Mesendoderm (in vitro differentiated cells): ENCODE measurements around the gene HIBADH.
A peak's percentile ranks its signal among the peaks of the same experiment; 100 is the strongest.
"Not testable (repeated sequence)": the region's sequence is repeated elsewhere in the genome, so short reads cannot be mapped to it uniquely, and the experiment has no call there.

ENCODE experiments used
- DNase-seq: peaks from one replicate; pipeline ENCODE4 v3.0.0; 2013
- H2AK5ac ChIP-seq: 2 replicates; pipeline ENCODE4 v1.6.1; 2013; ENCODE audit warnings: low read length, inconsistent platforms
- H2BK120ac ChIP-seq: 2 replicates; pipeline ENCODE4 v1.6.1; 2013; ENCODE audit warnings: low read depth, mild to moderate bottlenecking, low read length, moderate library complexity, mixed read lengths
- H2BK15ac ChIP-seq: replicated peaks from 2 replicates; pipeline ENCODE4 v1.6.1; 2013; ENCODE audit warnings: low read depth, mild to moderate bottlenecking, moderate library complexity
- H2BK5ac ChIP-seq: 2 replicates; pipeline ENCODE4 v1.6.1; 2013; ENCODE audit warnings: low read length, inconsistent platforms
- H3K18ac ChIP-seq: 2 replicates; pipeline ENCODE4 v1.6.1; 2013; ENCODE audit warnings: mild to moderate bottlenecking, low read length, mixed read lengths
- H3K23ac ChIP-seq: one replicate; pipeline ENCODE4 v1.6.1; 2013; ENCODE audit warnings: low read length
- H3K27ac ChIP-seq: 2 replicates; pipeline ENCODE4 v1.5.1; 2013; ENCODE audit warnings: low read depth, mild to moderate bottlenecking, inconsistent platforms, low read length, moderate library complexity
- H3K27me3 ChIP-seq: 2 replicates; pipeline ENCODE4 v1.6.1; 2013; ENCODE audit warnings: low read length, control low read depth, mild to moderate bottlenecking, inconsistent platforms; ENCODE audit not compliant: insufficient read depth, poor library complexity
- H3K36me3 ChIP-seq: 2 replicates; pipeline ENCODE4 v1.6.1; 2013; ENCODE audit warnings: low read length, inconsistent platforms; ENCODE audit not compliant: control insufficient read depth, insufficient read depth
- H3K4ac ChIP-seq: one replicate; pipeline ENCODE4 v1.6.1; 2013; ENCODE audit warnings: low read depth, mild to moderate bottlenecking, low read length, moderate library complexity
- H3K4me1 ChIP-seq: 2 replicates; pipeline ENCODE4 v1.6.1; 2013; ENCODE audit warnings: low read depth, low read length, inconsistent platforms; ENCODE audit not compliant: control insufficient read depth
- H3K4me2 ChIP-seq: 2 replicates; pipeline ENCODE4 v1.6.1; 2013; ENCODE audit warnings: low read length
- H3K4me3 ChIP-seq: 2 replicates; pipeline ENCODE4 v1.5.1; 2013; ENCODE audit warnings: mild to moderate bottlenecking, low read length
- H3K56ac ChIP-seq: one replicate; pipeline ENCODE4 v1.6.1; 2013; ENCODE audit warnings: low read length
- H3K79me1 ChIP-seq: 2 replicates; pipeline ENCODE4 v1.6.1; 2013; ENCODE audit warnings: low read length, inconsistent platforms
- H3K79me2 ChIP-seq: 2 replicates; pipeline ENCODE4 v1.6.1; 2013; ENCODE audit warnings: mild to moderate bottlenecking, low read length; ENCODE audit not compliant: control insufficient read depth, insufficient read depth
- H3K9ac ChIP-seq: 2 replicates; pipeline ENCODE4 v1.6.1; 2013; ENCODE audit warnings: low read length, inconsistent platforms
- H4K5ac ChIP-seq: one replicate; pipeline ENCODE4 v1.6.1; 2013; ENCODE audit warnings: low read length
- H4K8ac ChIP-seq: one replicate; pipeline ENCODE4 v1.6.1; 2013; ENCODE audit warnings: low read depth, mild to moderate bottlenecking, control low read depth, low read length, moderate library complexity
- WGBS: extraction: QIAGEN DNeasy Blood & Tissue Kit; methylation state at CpG from one replicate; pipeline ENCODE4 v1.1.7; 2013; ENCODE audit warnings: low lambda C conversion rate, missing lambda C conversion rate; ENCODE audit not compliant: insufficient coverage; ENCODE audit errors: extremely low coverage; 5-methylcytosine and 5-hydroxymethylcytosine counted together

HIBADH gene

GRCh38 chr7:27581119-27581518, 81.6 kb downstream of the HIBADH start:
- DNase-seq, result no peak
- Histone ChIP-seq H3K9ac (no peak overlapping the region), H2BK5ac (no peak overlapping the region), H3K27me3 (no peaks in the 10 kb centered on the region), H3K79me1 (no peaks in the 10 kb centered on the region), H3K4me1 (no peaks in the 10 kb centered on the region), H3K79me2 (no peaks in the 10 kb centered on the region), H4K8ac (no peak overlapping the region), H4K5ac (no peak overlapping the region), H3K4ac (no peak overlapping the region), H2BK120ac (no peak overlapping the region), H3K27ac (no peak overlapping the region), H3K18ac (no peak overlapping the region), H3K4me2 (no peak overlapping the region), H2AK5ac (no peak overlapping the region), H3K36me3 (no peaks in the 10 kb centered on the region), H3K23ac (no peak overlapping the region), H2BK15ac (no peak overlapping the region), H3K4me3 (no peak overlapping the region), H3K56ac (no peak overlapping the region)
- no CpG with 5 or more reads among the region's 2 CpGs for WGBS

- no peak overlapping the region for H2BK120ac ChIP-seq
- no peak overlapping the region for H4K8ac ChIP-seq
- H3K4me1 ChIP-seq, result peaks cover 4% of the 10 kb centered on the region
- H3K27ac ChIP-seq, result no peak overlapping the region
- no peaks in the 10 kb centered on the region for H3K27me3 ChIP-seq
- H2AK5ac ChIP-seq, result no peak overlapping the region
- no peak overlapping the region for H4K5ac ChIP-seq
- H3K56ac ChIP-seq, result no peak overlapping the region
- H3K79me1 ChIP-seq, result peaks cover 2% of the 10 kb centered on the region
- no peak overlapping the region for H3K9ac ChIP-seq
- H3K79me2 ChIP-seq, result no peaks in the 10 kb centered on the region
- H3K4me2 ChIP-seq, result no peak overlapping the region
- no peak overlapping the region for H3K23ac ChIP-seq
- H3K36me3 ChIP-seq, result no peaks in the 10 kb centered on the region
- H3K4me3 ChIP-seq, result no peak overlapping the region
- no CpG with 5 or more reads among the region's 3 CpGs for WGBS
- no peak overlapping the region for H2BK5ac ChIP-seq
- DNase-seq, result no peak
- no peak overlapping the region for H3K4ac ChIP-seq
- H3K18ac ChIP-seq, result no peak overlapping the region
- H2BK15ac ChIP-seq, result no peak overlapping the region
Measured at GRCh38 chr7:27579565-27579964, 83.1 kb downstream of the HIBADH start.

GRCh38 chr7:27578169-27578568, 84.5 kb downstream of the HIBADH start:
- not testable (repeated sequence) for H3K27ac ChIP-seq, H3K36me3 ChIP-seq, H3K23ac ChIP-seq, H3K9ac ChIP-seq, H3K4ac ChIP-seq, H2AK5ac ChIP-seq, H3K18ac ChIP-seq, H3K4me2 ChIP-seq, H4K5ac ChIP-seq, H2BK120ac ChIP-seq, H2BK15ac ChIP-seq, H3K56ac ChIP-seq, H2BK5ac ChIP-seq, H3K79me2 ChIP-seq, H3K79me1 ChIP-seq, H3K27me3 ChIP-seq, H3K4me3 ChIP-seq, DNase-seq, H3K4me1 ChIP-seq, H4K8ac ChIP-seq
- WGBS, result no CpG with 5 or more reads among the region's 7 CpGs

GRCh38 chr7:27576360-27576944, 86.2 kb downstream of the HIBADH start:
- peaks cover 4% of the 10 kb centered on the region for H3K4me1 ChIP-seq
- no peaks in the 10 kb centered on the region for H3K79me2 ChIP-seq
- H3K27ac ChIP-seq, result no peak overlapping the region
- H4K5ac ChIP-seq, result no peak overlapping the region
- H2BK15ac ChIP-seq, result no peak overlapping the region
- WGBS, result no CpG with 5 or more reads among the region's 3 CpGs
- H3K79me1 ChIP-seq, result peaks cover 2% of the 10 kb centered on the region
- H3K27me3 ChIP-seq, result no peaks in the 10 kb centered on the region
- H3K4ac ChIP-seq, result no peak overlapping the region
- no peak overlapping the region for H3K56ac ChIP-seq
- H2AK5ac ChIP-seq, result no peak overlapping the region
- no peaks in the 10 kb centered on the region for H3K36me3 ChIP-seq
- H3K4me2 ChIP-seq, result no peak overlapping the region
- H2BK5ac ChIP-seq, result no peak overlapping the region
- H4K8ac ChIP-seq, result no peak overlapping the region
- no peak overlapping the region for H3K9ac ChIP-seq
- DNase-seq, result peak; percentile 55
- H3K23ac ChIP-seq, result no peak overlapping the region
- no peak overlapping the region for H2BK120ac ChIP-seq
- no peak overlapping the region for H3K4me3 ChIP-seq
- H3K18ac ChIP-seq, result no peak overlapping the region

GRCh38 chr7:27575613-27576012, 87.1 kb downstream of the HIBADH start:
- no peak overlapping the region for H3K23ac ChIP-seq
- H2BK15ac ChIP-seq, result no peak overlapping the region
- H2BK120ac ChIP-seq, result no peak overlapping the region
- no peak overlapping the region for H3K4me2 ChIP-seq
- WGBS, result no CpG with 5 or more reads among the region's 3 CpGs
- H3K9ac ChIP-seq, result no peak overlapping the region
- no peak overlapping the region for H2AK5ac ChIP-seq
- H3K18ac ChIP-seq, result peak overlapping the region; percentile 3
- no peaks in the 10 kb centered on the region for H3K36me3 ChIP-seq
- H3K79me2 ChIP-seq, result no peaks in the 10 kb centered on the region
- H4K8ac ChIP-seq, result no peak overlapping the region
- no peak overlapping the region for H3K4me3 ChIP-seq
- H2BK5ac ChIP-seq, result no peak overlapping the region
- DNase-seq, result no peak
- no peak overlapping the region for H4K5ac ChIP-seq
- no peak overlapping the region for H3K4ac ChIP-seq
- H3K56ac ChIP-seq, result peak overlapping the region; percentile 8
- no peak overlapping the region for H3K27ac ChIP-seq
- H3K27me3 ChIP-seq, result no peaks in the 10 kb centered on the region
- peaks cover 2% of the 10 kb centered on the region for H3K79me1 ChIP-seq
- H3K4me1 ChIP-seq, result peaks cover 4% of the 10 kb centered on the region

GRCh38 chr7:27569106-27569505, 93.6 kb downstream of the HIBADH start:
- H3K27me3 ChIP-seq, result no peaks in the 10 kb centered on the region
- no peak overlapping the region for H2BK120ac ChIP-seq
- no peaks in the 10 kb centered on the region for H3K79me1 ChIP-seq
- H4K8ac ChIP-seq, result no peak overlapping the region
- no peak overlapping the region for H3K4me2 ChIP-seq
- no peak overlapping the region for H3K27ac ChIP-seq
- H3K36me3 ChIP-seq, result no peaks in the 10 kb centered on the region
- no peak overlapping the region for H2AK5ac ChIP-seq
- H4K5ac ChIP-seq, result no peak overlapping the region
- H3K4me1 ChIP-seq, result no peaks in the 10 kb centered on the region
- H3K18ac ChIP-seq, result no peak overlapping the region
- H3K56ac ChIP-seq, result no peak overlapping the region
- H3K23ac ChIP-seq, result no peak overlapping the region
- H3K9ac ChIP-seq, result no peak overlapping the region
- DNase-seq, result no peak
- no peak overlapping the region for H3K4me3 ChIP-seq
- no peaks in the 10 kb centered on the region for H3K79me2 ChIP-seq
- no peak overlapping the region for H2BK15ac ChIP-seq
- no peak overlapping the region for H2BK5ac ChIP-seq
- H3K4ac ChIP-seq, result no peak overlapping the region
